GM23338 (cell line): ENCODE results near the gene SLC16A6.

Experiments
- EZH2 ChIP-seq: fragments of 200-600 bp; sonication (generic); IDR thresholded peaks from one replicate; pipeline ENCODE4 v1.8.0; 2017; ENCODE audit warnings: antibody characterized with exemption, mild to moderate bottlenecking, low read depth; ENCODE audit not compliant: unreplicated experiment
- EZH2phosphoT487 ChIP-seq: fragments of 200-600 bp; sonication (generic); IDR thresholded peaks from one replicate; pipeline ENCODE4 v1.8.1; 2018; ENCODE audit warnings: antibody characterized with exemption; ENCODE audit not compliant: unreplicated experiment
- TF ChIP-seq, protein P1 (sequence below), 2 experiments: fragments of 200-600 bp in 1 of 2; sonication (generic) in 1 of 2; conservative IDR thresholded peaks; 2 replicates each; pipeline versions ENCODE4 v1.5.1 to v1.6.1; 2016 to 2017; ENCODE audit warnings: antibody characterized with exemption in 2 of 2, low read depth in 2 of 2, mild to moderate bottlenecking in 2 of 2, moderate library complexity in 1 of 2

DNA sequence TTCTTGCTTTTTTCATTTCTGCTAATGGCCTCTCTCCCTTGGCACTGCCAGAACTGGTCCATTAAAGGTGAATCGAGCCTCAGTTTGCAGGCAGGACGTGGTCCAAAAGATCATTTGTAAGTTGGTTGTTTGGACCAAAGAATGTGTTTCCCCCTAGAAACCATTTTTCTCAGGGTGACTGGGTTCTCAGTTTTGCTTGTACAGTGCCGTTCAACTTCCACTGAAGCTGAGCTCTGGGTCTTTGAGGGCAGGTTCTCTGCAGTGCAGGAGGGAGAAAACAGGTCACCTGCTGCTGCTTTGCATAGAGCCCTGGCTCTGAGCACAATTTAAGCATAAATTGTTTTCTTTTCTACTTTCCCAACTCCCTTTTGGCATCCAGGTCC lies 52.1 kb downstream of the SLC16A6 start:
- TF ChIP-seq, protein P1, sequence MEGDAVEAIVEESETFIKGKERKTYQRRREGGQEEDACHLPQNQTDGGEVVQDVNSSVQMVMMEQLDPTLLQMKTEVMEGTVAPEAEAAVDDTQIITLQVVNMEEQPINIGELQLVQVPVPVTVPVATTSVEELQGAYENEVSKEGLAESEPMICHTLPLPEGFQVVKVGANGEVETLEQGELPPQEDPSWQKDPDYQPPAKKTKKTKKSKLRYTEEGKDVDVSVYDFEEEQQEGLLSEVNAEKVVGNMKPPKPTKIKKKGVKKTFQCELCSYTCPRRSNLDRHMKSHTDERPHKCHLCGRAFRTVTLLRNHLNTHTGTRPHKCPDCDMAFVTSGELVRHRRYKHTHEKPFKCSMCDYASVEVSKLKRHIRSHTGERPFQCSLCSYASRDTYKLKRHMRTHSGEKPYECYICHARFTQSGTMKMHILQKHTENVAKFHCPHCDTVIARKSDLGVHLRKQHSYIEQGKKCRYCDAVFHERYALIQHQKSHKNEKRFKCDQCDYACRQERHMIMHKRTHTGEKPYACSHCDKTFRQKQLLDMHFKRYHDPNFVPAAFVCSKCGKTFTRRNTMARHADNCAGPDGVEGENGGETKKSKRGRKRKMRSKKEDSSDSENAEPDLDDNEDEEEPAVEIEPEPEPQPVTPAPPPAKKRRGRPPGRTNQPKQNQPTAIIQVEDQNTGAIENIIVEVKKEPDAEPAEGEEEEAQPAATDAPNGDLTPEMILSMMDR (conservative IDR thresholded peaks at IDR 0.05; ENCODE audit: low read depth in 2 of 2): no peak
- TF ChIP-seq EZH2 (no peak), EZH2phosphoT487 (no peak)
